ENCODE results near the gene ARRDC1.
"Not testable (repeated sequence)": the region's sequence is repeated elsewhere in the genome, so short reads cannot be mapped to it uniquely, and the experiment has no call there.

ARRDC1 gene, protein sequence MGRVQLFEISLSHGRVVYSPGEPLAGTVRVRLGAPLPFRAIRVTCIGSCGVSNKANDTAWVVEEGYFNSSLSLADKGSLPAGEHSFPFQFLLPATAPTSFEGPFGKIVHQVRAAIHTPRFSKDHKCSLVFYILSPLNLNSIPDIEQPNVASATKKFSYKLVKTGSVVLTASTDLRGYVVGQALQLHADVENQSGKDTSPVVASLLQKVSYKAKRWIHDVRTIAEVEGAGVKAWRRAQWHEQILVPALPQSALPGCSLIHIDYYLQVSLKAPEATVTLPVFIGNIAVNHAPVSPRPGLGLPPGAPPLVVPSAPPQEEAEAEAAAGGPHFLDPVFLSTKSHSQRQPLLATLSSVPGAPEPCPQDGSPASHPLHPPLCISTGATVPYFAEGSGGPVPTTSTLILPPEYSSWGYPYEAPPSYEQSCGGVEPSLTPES
- long read RNA-seq, donor 1, partial matches to known transcripts, result 7 of 12 reads
- long read RNA-seq, donor 1, other reads (novel, unspliced or antisense), result 0 of 12 reads
- long read RNA-seq, donor 2, transcript ARRDC1-205 (4 exons, 866 nt), result minor isoform, 7 of 17 reads
- long read RNA-seq, donor 2, transcript ARRDC1-201 (8 exons, 1,586 nt), result major isoform, 10 of 17 reads
- long read RNA-seq, donor 2, partial matches to known transcripts, result 0 of 17 reads
- long read RNA-seq, donor 2, other reads (novel, unspliced or antisense), result 0 of 17 reads
- long read RNA-seq, donor 3, partial matches to known transcripts, result 10 of 10 reads
- long read RNA-seq, donor 3, other reads (novel, unspliced or antisense), result 0 of 10 reads
- long read RNA-seq, donor 4, partial matches to known transcripts, result 5 of 19 reads
- long read RNA-seq, donor 4, other reads (novel, unspliced or antisense), result 7 of 19 reads
- long read RNA-seq, donor 5, transcript ARRDC1-201 (8 exons, 1,586 nt), result major isoform, 10 of 14 reads
- long read RNA-seq, donor 5, partial matches to known transcripts, result 0 of 14 reads
- long read RNA-seq, donor 5, other reads (novel, unspliced or antisense), result 0 of 14 reads
- long read RNA-seq, donor 6, partial matches to known transcripts, result 0 of 8 reads
- long read RNA-seq, donor 6, other reads (novel, unspliced or antisense), result 0 of 8 reads
- long read RNA-seq, donor 7, partial matches to known transcripts, result 7 of 17 reads
- long read RNA-seq, donor 7, other reads (novel, unspliced or antisense), result 0 of 17 reads
- long read RNA-seq, donor 8, transcript ARRDC1-201 (8 exons, 1,586 nt), result major isoform, 8 of 12 reads
- long read RNA-seq, donor 8, partial matches to known transcripts, result 0 of 12 reads
- long read RNA-seq, donor 8, other reads (novel, unspliced or antisense), result 0 of 12 reads

DNA sequence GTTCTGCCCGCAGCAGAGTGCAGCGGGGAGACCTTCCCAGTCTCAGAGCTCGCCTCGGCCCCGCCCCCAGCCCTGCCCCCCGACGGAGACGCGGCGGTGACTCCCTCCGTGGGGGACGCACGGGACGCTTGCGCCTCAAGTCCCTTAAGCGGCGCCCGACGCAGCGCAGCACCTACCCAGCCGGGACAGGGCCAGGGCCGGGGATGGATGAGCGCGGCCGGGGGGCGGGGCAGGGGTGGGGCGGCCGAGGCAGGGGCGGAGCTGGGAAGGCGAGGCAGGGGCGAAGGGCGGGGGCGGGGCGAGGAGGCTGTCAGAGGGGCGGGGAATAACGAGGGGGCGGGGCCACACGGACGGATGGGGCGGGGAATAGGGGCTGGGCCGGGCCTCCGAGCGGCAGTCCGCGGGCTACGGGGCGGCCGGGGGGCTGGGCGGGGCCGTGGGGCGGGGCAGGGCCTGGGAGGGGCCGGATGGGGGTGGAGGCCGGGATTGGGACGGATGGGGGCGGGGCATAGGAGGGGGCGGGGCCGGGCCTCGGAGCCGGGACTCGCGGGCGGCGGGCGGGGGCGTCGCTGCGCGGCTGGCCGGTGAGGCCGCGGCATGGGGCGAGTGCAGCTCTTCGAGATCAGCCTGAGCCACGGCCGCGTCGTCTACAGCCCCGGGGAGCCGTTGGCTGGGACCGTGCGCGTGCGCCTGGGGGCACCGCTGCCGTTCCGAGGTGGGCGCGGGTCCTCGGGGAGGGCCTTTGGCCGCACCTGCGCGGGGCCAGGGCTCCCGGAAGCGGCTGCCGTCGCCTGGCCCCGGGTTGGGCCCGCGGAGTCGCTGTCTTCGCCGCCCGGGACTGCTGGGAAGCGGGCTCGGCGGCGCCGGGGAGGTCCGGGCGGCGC is at the start of gene ARRDC1:
TSS of gene ARRDC1 (plus strand) at position 566 of the 884 bp plus-strand sequence. CDS start at position 598, 32 bp downstream.
- peak; percentile 89 for DNase-seq

DNA sequence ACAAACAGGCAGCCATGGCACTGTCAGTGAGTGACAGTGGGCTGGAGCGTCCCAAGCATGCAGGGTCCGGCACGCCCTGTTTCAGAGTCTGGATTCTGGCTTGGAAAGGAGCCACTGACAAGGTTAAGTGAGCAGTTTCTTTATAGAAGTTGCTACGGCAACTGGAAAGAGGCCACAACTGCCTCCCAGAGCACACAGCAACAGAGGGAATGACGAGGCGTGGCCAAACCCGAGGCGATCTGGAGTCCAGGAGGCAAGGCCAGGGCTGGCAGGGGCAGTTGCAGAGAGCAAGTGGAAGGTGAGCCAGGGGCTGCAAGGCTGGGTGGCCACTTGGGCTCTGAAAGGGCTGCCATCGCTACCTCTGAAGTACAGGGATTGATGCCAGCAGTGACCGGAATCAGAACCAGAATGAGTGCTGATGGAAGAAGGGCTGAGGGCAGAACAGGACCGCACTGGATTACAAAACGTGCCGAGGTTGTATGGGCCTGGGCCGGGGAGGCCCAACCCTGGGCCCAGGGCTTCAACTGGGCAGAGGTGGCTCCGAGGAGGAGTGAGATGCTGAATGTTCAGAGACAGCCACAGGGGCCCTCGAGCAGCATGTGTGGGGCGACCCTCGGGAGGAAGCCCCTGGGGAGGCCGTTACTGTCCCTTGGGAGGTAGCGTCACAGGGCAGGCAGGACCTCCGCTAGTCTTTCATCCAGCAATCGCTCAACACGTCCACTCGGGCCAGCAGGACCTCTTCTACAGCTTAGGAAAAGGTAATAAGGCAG is 49.2 kb upstream of the ARRDC1 start:
- no peak for DNase-seq

DNA sequence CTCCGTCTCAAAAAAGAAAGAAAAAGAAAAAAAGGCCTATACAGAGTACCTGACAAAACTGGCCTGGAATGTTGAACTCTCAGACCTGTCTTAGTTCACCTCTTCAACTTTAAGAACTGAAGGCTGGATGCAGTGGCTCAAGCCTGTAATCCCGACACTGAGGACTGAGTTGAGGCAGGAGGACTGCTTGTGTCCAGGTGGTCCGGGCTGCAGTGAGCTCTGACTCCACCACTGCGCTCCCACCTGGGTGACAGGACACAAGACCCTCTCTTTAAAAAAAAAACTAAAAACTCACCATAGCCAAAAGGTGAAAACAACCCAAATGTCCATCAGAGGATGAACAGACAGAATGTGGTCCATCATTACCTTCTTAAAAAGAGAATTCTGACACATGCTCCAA is 47.4 kb upstream of the ARRDC1 start:
- DNase-seq, result no peak

DNA sequence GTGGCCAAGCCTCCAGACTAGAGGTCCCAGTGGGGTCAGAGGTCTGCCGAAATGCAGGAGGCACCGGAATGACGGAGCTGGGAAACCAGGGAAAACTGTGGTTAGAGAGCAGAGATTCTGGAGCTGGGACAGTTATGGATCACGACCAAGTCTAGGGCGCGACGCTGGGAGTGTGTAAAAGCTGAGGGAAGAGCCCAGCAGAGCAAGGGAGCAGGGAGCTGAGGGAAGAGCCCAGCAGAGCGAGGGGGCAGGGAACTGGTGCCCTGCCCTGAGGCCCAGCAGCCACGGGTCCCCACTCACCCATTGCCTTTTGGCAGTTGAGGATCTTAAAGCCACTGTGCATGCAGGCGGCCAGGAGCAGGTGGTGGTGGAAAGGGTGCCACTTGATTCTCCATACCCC is 41.4 kb upstream of the ARRDC1 start:
- DNase-seq, result no peak

DNA sequence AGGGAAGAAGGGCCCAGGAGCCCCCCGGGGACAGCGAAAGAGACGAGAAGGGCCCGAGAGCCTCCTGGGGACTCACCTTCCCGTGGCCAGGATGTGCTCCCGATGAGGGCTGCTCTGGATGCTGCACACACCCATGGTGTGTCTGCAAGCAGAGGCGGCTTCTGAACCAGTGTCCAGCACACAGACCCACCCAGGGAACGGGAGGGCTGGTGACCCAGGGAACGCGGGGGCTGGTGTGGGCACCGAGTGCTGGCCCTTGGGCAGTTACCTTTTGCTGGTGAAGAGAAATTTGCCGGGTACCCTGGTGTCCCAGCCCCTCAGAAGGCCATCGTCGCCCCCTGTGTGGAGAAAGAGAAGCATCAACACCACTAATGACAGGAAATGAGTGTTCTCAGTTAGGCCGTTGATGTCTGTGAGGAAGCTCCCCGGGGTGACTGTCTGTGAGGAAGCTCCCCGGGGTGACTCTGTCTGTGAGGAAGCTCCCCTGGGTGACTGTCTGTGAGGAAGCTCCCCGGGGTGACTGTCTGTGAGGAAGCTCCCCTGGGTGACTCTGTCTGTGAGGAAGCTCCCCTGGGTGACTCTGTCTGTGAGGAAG is 40.6 kb upstream of the ARRDC1 start:
- DNase-seq, result no peak

DNA sequence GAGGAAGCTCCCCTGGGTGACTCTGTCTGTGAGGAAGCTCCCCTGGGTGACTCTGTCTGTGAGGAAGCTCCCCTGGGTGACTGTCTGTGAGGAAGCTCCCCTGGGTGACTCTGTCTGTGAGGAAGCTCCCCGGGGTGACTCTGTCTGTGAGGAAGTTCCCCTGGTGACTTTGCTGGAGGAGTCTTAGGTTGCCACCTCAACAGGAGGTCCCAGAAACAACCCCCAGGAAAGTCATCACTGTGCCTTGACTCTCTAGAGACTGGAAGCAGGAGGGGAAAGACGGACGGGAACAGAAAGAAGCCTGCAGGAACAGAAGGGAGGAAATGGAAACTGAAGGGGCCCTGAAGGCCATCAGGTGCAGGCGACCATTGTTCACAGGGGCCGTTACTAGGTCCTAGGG is 37.0 kb upstream of the ARRDC1 start:
- DNase-seq, result not testable (repeated sequence)

DNA sequence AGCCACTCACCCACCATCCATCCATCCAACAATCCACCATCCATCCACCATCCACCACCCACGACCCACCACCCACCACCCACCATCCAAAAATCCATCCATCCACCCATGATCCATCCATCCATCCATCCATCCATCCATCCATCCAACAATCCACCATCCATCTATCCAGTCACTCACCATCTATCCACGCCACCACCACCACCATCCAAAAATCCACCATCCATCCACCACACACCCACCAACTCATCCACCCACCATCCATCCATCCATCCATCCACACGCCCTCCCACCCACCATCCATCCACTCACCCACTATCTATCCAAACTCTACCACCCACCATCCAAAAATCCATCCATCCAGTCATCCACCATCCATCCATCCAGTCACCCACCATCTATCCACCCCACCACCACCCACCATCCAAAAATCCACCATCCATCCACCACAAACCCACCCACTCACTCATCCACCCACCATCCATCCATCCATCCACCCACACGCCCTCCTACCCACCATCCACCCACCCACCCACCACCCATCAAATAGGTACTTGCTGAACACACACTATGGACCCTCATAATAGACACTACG is 35.8 kb upstream of the ARRDC1 start:
- no peak for DNase-seq

DNA sequence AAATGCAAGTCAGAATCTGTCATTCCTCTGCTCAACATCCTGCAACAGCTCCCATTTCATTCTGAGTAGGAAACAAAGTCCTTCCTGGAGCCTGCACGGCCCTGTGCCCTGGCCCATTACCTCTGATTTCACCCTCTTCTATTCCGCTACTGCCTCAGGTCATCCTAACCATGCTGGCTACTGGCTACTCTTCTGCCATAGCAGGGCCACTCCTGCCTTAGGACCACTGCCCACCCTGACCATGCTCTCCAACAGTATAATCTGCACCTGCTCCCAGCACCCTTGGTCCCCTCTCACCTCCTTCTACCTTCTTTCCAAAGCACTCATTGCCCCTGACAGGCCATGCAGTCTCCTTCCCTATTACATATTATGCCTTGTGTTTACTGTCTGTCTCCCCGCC is 34.9 kb upstream of the ARRDC1 start:
- DNase-seq, result no peak

DNA sequence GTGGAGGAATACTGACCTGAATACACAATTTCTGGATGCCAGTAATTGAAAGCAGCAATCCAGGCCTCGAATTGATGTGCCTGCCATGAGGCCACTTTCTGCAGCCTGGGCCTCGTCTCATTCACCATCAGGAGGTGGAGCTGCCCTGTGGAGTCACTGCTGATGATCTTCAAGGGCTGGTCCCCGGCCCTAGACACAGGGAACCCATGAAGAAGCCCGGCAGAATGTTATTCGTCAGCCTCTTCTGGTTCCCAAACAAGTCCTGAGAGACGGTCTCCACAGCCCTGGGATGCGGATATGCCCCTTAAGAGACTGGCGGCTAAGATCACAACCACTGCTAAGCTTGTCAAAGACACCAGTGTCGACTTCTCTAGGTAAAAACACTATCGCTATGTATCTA is 31.3 kb upstream of the ARRDC1 start:
- no peak for DNase-seq

DNA sequence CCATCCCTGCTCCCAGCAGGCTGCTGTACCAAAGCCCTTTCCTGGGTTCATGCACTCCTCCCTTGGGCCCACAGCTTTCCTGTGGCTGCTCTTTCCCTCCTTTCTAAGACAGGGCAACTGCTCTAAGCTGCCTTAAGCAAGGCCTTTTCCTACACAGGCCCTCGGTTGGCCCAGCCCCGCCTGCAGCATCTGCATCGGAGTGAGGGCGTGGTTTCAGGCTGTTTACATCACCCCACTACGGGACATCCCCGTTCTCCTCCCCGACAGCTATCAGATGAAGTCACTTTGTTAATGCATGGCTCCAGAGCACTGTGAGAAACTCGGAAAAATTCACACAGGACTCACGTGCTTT is 30.1 kb upstream of the ARRDC1 start:
- no peak for DNase-seq

DNA sequence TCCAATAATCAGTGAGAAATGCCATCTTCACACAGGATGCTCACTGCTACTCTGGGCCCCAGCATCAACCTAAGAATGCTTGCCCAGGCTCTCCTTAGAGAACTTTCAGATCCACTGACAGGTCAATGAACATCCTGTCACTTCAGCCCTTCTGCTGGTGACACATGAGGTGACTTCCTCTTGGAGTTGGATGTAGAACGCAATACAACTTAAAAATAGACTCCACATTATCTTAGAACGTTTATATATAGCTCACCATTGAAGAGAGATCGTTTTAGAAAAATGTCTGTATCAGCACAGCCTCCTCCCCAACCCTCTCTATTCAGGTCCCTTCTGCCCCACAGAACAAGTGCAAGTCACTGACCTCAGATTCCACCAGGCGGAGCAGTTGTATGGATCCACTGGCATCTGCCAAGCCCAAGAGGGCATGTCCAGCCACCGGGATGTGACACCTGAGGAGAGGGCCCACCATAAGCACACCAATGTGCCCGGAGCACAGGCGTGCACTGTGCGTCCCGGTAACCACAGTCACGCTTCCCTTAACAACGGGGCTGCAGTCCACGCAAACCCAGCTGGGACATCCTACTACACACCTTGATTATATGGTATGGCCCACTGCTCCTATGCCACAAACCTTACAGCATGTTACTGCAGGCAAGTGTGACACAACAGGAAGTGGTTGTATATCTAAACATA is 29.6 kb upstream of the ARRDC1 start:
- no peak for DNase-seq

DNA sequence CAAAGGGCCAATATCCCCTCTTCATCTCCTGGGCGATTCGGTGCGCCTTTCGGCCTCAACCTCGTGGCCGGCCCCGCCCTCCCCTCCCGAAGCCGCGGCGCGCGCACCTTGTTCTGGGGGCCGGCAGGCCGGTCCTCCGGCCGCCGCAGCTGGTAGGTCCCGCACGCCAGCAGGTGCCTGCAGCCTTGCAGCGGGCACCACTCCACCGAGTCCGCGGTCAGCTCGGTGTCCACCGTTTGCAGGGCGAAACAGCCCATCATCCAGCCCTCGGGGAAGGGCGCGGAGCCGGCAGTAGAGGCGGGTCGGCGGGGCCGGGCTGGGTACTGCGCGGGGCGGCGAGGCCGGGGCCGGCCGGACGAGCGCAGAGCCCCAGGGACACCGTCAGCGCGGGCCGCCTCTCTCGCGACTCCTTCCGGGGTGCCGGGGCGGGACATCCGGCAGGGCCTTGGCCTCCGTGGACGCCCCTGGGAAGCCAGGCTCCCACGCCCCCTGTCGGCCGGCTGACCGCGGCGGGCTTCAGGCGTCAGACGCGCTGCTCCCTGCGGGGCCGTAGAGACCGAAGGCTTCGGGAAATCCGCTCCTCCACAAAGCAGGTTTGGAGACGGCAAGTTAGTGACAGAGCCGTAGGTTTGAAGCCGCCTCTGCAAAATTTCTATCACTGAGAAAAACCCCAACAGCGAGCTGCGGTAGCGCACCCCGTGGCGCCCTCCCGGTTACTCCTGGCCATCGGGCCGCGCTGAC is 26.8 kb upstream of the ARRDC1 start, which contains the start of gene DPH7:
TSS of gene DPH7 (minus strand) at position 408 of the 741 bp plus-strand sequence. CDS start at position 260, 148 bp downstream.
- DNase-seq, result peak; percentile 90

DNA sequence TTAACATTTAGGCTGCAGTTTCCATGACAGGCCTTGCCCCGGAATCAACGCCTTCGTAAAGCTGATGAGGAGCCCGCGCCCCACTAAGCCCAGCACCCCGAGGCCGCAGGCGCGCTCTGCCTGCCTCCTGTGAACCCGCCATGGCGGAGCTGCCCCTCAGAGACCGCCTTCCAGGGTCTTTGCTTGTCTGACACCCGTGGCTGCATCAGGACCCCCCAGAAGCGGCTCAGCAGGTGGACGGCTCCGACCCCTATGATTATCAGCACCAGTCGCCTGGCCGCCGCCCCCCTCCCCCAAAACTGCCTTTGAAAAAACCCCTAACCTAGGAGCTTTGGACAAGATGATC is 26.3 kb upstream of the ARRDC1 start:
- DNase-seq, result no peak

DNA sequence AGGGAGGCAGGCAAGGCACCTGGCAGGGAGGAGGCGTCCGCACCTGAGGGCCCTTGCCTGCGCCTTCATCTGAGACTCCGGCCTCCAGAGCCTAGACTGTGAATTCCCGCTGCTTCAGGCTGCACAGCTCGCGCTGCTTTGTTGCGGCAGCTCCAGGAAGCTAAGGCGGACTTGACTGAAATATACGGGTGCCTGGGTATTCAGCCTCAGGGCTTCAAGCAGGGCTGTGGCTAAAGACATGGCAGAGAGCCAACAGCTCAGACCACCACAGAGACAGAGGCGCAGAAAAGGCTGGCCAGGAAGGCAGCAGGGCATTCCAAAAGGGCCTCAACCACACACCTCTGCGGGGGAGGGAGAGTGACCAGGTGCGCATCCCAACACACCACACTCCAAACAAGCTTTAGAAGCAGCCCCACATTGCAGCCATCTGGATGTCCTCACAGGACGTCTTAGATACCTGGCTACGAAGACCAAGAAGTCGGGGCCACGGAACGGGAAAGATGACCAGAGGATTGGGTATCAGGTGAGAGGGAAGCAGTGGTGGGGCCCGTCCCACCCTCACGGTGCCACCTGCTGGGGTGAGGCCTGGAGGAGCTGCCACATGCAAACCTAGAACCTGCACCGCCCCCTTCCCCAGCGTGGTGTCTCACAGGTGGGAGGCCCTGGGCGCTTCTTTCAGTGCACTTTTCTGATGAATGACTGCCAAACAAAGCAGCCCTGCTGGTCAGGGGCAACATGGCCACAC is 25.1 kb upstream of the ARRDC1 start:
- DNase-seq, result no peak

DNA sequence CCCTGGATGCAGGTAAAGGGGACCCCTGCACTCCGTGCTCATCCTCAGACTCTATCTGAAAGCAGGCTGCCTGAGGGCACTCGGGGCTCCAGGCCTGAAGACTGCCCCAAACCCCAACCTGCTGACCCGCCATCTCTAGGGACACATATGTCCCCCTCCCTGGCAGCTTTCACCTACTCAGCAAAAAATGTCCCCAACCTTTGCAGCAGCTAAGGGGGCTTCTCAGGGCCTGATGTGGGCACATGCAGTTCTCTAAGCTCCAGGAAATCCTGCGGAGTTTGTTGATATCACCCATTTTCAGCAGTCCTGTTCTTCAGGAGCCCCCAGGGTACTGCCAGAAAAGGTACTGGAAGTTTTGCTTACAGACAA is 24.5 kb upstream of the ARRDC1 start:
- no peak for DNase-seq

DNA sequence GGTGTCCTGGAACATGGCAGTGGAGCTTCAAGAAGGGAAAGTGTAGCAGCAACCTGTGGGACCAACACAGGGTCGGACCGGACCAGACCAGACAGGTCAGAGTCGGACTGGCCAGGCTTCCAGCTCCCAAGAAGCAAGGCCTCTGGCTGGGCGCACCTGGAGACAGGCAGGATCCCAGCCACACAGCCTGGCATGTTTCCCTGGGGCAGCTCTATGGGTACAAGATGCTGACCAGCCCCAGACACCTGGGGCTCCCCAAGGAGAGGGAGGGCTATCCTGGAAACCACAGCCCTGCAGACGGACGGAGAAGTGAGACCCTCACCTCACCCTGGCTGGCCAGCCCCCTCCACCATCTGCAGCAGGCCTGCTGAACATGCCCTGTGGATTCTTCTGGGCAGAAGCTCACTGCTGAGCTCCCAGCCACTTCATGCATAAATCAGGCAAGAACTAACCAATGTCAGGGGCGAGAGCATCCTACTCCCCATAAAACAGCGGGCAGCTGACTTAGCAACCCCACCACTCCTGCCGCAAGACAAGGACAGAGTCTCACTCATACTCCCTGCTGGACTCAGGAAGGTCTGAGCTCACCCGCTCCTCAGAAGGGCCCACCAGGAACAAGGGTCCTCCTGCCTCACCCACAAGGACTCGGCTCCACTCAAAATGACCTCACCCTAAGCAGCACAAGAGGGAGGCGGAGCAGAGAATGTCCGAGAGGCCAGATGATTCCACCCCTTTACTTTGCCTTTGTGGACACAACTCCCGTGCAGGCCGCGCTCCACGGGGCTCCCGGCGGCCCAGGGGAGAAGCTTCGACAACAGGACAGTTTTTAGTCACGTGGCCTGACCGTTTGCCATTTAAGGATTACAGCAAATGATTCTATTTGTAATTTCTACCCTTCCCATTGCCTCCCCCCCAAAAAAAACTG is 23.9 kb upstream of the ARRDC1 start:
- no peak for DNase-seq
